Right cardiac atrium (tissue), 5 donors: ENCODE data around the gene CUL4A. TPM values are rescaled to one million over a fixed set of nuclear protein-coding genes. Genes with fewer than 3 reads are reported as not detected.

Experiments used
- ATAC-seq, 2 donors: fragments of 200-7000 bp; cut with Tn5 transposase; one replicate each; pipeline versions ENCODE4 v1.8.0 to v1.9.1; 2020; ENCODE audit warnings: moderate library complexity in 2 of 2, mild to moderate bottlenecking in 1 of 2
- DNase-seq, 3 donors: peaks; one replicate each; pipeline ENCODE4 v3.0.0-alpha.2; 2020
- H3K27ac ChIP-seq: one replicate; pipeline ENCODE4 v1.5.1; 2013; ENCODE audit warnings: mild to moderate bottlenecking, low read length, control low read depth, moderate library complexity
- H3K27me3 ChIP-seq: one replicate; pipeline ENCODE4 v1.6.1; 2013; ENCODE audit not compliant: control insufficient read depth, insufficient read depth
- H3K4me1 ChIP-seq: one replicate; pipeline ENCODE4 v1.6.1; 2013; ENCODE audit warnings: low read length; ENCODE audit not compliant: control insufficient read depth, insufficient read depth
- H3K4me3 ChIP-seq: one replicate; pipeline ENCODE4 v1.5.1; 2013; ENCODE audit warnings: low read length, control low read depth
- H3K9me3 ChIP-seq: one replicate; pipeline ENCODE4 v1.6.1; 2013; ENCODE audit warnings: low read length; ENCODE audit not compliant: control insufficient read depth
- WGBS: extraction: QIAGEN DNeasy Blood & Tissue Kit; methylation state at CpG from one replicate; pipeline ENCODE4 v1.1.7; 2013; 5-methylcytosine and 5-hydroxymethylcytosine counted together
- intact Hi-C, 4 donors: fragments of 100-400 bp; cut with DNase I; formaldehyde crosslinking; loops; one replicate each; pipeline versions ENCODE4 v1.11.0 to v1.14.0; 2022 to 2023
- polyA plus RNA-seq: library from polyadenylated mRNA; stranded (reverse); fragments of 200-250 nt; gene quantifications from one replicate; pipeline ENCODE4 v1.2.3, GENCODE V29; 2013
- total RNA-seq, 4 donors: library from RNA; stranded (reverse); fragmentation: NEBNext Ultra II Directional; extraction: Animal tissue kit (Norgen Biotek cat#: 25700); gene quantifications; one replicate each; pipeline ENCODE4 v1.2.1, GENCODE V29; 2021
- donor health status: healthy with polysubstance abuse.
- donor health status: DM: no; HTN: yes; CAD: no.
- donor health status: DM: no; HTN: no; CAD: no.
- donor health status: DM: no; HTN: yes; CAD: no; lungs with severe emphysema.
- donor health status: DM: yes; HTN: yes; CAD: no.

CUL4A gene
- total and polyA plus RNA-seq, 5 donors: 53.1 to 113 (median 97.8) TPM

DNA sequence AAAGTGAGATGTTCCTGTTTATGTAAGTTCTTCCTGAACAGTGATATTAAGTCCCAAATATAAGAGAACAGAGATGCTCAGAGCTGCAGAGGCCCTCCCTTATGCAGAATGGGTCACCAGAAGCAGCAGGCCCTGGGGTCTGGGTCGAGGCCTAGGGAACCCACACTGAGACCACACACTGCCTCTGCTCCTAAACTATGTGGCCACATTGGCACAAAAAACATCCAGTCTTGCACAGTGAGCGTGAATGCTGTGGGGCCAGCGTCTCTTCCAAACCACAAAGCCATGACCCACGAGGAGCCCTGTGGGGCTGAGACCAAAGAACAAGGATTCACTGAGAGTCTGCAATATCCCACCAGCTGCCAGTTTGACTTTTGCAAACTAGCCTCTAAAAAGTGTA is 27.4 kb upstream of the CUL4A start:
- H3K4me1 ChIP-seq: peaks cover 7% of the 10 kb centered on the region
- no peak overlapping the region for H3K27ac ChIP-seq
- no peak overlapping the region for H3K4me3 ChIP-seq
- DNase-seq (no peak), ATAC-seq (no peak)
- intact Hi-C loops: no loop called here
- H3K9me3 ChIP-seq: no peaks in the 10 kb centered on the region
- 88% methylated on average over 4 of the region's 4 CpGs for WGBS
- H3K27me3 ChIP-seq: no peaks in the 10 kb centered on the region

DNA sequence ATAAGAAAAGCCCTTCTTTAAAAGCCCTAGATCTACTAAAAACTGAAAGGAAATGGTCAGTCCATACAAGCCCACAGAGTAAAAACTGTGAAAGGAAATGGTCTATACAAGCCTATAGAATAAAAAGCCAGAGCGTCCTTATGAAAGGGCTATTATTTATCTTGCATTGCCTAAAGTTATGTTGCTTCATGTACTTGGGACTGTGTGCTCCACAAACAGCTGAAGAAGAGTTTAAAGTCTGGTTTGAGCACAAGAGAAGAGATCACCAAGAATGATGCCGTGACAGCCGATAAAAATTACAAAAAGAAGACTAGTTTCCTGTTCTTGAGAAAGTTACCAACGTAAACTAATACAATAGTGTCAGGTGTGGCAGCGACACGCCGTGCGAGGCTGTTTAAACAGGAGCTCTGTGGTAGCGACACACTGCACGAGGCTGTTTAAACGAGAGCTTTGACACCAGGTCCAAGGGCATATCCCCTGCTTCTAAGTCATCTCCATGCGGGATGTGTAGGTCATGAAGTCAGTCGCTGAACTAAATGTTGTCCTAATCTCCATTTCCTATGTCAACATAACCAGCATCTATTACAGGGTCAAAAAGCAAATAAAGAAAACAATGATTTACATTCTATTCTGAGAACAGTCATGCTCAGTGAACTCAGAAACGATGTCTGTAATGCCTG is 25.8 kb upstream of the CUL4A start:
- 91% methylated on average over 14 of the region's 14 CpGs for WGBS
- H3K4me1 ChIP-seq: peaks cover 7% of the 10 kb centered on the region
- intact Hi-C loops: no loop called here
- no peaks in the 10 kb centered on the region for H3K27me3 ChIP-seq
- ATAC-seq (no peak), DNase-seq (no peak)
- no peak overlapping the region for H3K4me3 ChIP-seq
- H3K27ac ChIP-seq: no peak overlapping the region
- H3K9me3 ChIP-seq: no peaks in the 10 kb centered on the region

- 89% methylated on average over 22 of the region's 22 CpGs for WGBS
- Histone ChIP-seq H3K27ac (no peak overlapping the region), H3K9me3 (no peaks in the 10 kb centered on the region), H3K4me3 (no peak overlapping the region), H3K27me3 (no peaks in the 10 kb centered on the region), H3K4me1 (peaks cover 2% of the 10 kb centered on the region)
- DNase-seq (peak in 2 of 3 donors; percentile 40 to 52), ATAC-seq (no peak)
- intact Hi-C loops: no loop called here
Measured at GRCh38 chr13:113184568-113185440, 24.6 kb upstream of the CUL4A start.

DNA sequence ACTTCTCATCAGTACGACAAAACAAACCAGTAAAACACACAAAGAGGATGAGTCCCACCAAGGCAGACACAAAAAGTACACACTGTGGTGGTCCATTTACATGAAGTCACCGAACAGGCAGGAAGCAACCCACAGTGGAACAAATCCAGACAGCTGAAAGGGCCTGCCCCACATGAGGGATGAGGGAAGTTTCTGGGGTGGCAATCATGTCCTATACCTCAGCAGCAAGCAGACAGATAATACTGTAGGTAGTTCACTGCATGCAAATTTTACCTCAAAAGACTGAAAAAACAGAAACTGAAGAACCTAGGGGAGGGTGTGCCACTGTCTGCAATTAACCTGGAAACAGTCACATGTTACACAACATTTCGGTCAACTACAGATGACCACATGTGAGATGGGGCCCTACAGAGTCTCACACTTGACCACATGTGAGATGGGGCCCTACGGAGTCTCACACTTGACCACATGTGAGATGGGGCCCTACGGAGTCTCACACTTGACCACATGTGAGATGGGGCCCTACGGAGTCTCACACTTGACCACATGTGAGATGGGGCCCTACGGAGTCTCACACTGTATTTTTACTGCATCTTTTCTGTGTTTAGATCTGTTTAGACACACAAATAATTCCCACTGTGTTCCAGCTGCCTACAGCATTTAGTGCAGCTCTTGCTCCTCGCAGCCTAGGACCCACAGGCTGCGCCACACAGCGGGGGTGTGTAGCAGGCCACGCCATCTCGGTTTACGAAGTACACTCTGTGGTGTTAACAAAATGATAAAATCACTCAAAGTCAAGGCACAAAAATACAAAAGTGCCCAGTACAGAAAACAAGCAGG is 23.1 kb upstream of the CUL4A start:
- Histone ChIP-seq H3K4me1 (no peaks in the 10 kb centered on the region), H3K4me3 (no peak overlapping the region), H3K27ac (peak overlapping the region; percentile 20), H3K27me3 (no peaks in the 10 kb centered on the region), H3K9me3 (no peaks in the 10 kb centered on the region)
- intact Hi-C loops: no loop called here
- 82% methylated on average over 13 of the region's 13 CpGs for WGBS
- ATAC-seq (no peak), DNase-seq (no peak)

GRCh38 chr13:113187263-113187669 is 22.1 kb upstream of the CUL4A start:
- Histone ChIP-seq H3K4me3 (no peak overlapping the region), H3K4me1 (no peaks in the 10 kb centered on the region), H3K9me3 (no peaks in the 10 kb centered on the region), H3K27ac (peak overlapping the region; percentile 76), H3K27me3 (no peaks in the 10 kb centered on the region)
- 45% methylated on average over 9 of the region's 9 CpGs for WGBS
- DNase-seq (peak; percentile 87 to 93 (median 92)), ATAC-seq (peak; percentile 94 to 98)
- intact Hi-C loops: no loop called here

DNA sequence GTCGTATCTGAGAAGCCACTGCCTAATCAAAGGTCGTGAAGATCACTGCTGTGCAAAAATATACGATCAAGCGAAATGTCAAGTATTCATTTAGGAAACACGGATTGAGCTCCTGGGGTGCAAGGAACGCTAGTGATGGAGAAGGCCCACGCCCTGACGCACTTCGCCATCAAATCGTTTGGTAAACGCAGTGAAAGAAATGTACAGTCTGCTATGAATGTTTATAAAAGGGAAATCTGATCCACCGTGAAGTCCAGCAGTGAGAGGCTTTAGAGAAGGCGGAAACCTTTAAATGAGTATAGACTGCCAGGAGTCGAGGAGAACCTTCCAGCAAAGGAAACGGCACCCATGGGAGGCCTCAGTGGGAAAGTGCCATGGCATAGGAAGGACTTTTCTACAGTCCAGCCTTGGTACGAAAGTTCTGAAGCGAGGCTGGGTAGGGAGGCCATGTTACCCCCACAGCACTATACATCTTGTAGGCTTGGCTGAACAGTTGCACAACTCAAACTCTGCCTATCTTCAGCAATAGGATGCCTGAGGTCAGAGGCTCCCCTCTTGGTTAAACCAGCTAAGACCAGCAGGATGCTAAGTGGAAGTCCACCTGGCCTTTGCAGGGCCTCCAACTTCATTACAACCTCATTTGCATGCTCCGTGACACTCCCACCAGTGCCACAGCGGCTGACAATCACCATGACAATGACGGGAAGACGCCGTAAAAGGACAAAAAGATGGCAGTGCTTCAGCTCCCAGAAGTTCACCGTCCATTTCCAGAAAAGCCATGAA is 21.3 kb upstream of the CUL4A start:
- ATAC-seq: no peak
- H3K27me3 ChIP-seq: no peaks in the 10 kb centered on the region
- no peak overlapping the region for H3K4me3 ChIP-seq
- DNase-seq: no peak
- H3K4me1 ChIP-seq: no peaks in the 10 kb centered on the region
- WGBS: 95% methylated on average over 23 of the region's 23 CpGs
- peak overlapping the region; percentile 34 for H3K27ac ChIP-seq
- intact Hi-C loops: no loop called here
- H3K9me3 ChIP-seq: no peaks in the 10 kb centered on the region

- Histone ChIP-seq H3K4me3 (no peak overlapping the region), H3K27me3 (no peaks in the 10 kb centered on the region), H3K4me1 (no peaks in the 10 kb centered on the region), H3K9me3 (no peaks in the 10 kb centered on the region), H3K27ac (no peak overlapping the region)
- DNase-seq: no peak
- intact Hi-C loops: no loop called here
- 76% methylated on average over 4 of the region's 4 CpGs for WGBS
- no peak for ATAC-seq
Measured at GRCh38 chr13:113190181-113190580, 19.2 kb upstream of the CUL4A start.

GRCh38 chr13:113192279-113192678 is 17.1 kb upstream of the CUL4A start:
- Histone ChIP-seq H3K4me3 (no peak overlapping the region), H3K9me3 (no peaks in the 10 kb centered on the region), H3K27ac (no peak overlapping the region), H3K4me1 (no peaks in the 10 kb centered on the region), H3K27me3 (no peaks in the 10 kb centered on the region)
- no peak for DNase-seq
- 77% methylated on average over 4 of the region's 4 CpGs for WGBS
- no peak for ATAC-seq
- intact Hi-C loops: no loop called here

DNA sequence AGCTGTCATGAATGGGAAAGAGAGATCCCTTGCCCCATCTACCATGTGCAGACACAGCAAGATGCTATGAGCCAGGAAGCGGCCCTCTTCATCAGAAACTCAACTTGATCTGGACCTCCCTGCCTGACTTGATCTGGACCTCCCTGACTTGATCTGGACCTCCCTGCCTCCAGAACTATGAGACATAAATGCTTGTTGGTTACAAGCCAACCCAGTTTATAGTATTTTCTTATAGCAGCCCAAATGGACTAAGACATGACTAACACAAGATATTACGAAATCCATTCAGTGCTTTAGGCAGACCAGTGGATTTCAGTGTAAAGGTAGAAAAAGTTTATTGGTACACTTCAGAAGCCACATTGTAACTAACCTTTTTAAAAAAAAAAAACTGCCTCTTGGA is 16.5 kb upstream of the CUL4A start:
- DNase-seq: no peak
- intact Hi-C loops: no loop called here
- no peaks in the 10 kb centered on the region for H3K4me1 ChIP-seq
- H3K27me3 ChIP-seq: no peaks in the 10 kb centered on the region
- 98% methylated on average over 2 of the region's 2 CpGs for WGBS
- no peaks in the 10 kb centered on the region for H3K9me3 ChIP-seq
- no peak overlapping the region for H3K4me3 ChIP-seq
- H3K27ac ChIP-seq: no peak overlapping the region
- ATAC-seq: no peak

DNA sequence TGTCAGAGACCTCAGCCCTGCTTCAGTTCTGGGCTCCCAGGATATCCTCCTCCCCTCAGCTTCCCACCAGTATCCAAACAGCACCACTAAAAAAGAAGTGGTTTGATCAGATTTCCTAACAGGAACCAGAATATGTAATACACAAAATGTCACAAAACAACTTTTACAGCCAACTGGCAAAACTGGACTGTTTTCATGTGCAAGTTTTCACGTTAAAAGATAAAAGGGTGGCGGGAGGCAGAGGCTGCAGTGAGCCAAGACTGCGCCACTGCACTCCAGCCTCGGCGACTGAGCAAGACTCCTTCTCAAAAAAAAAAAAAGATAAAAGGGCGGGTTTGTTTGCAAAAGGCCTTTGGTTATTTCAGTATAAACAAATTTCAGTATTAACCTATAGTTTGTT is 14.1 kb upstream of the CUL4A start:
- ATAC-seq: no peak
- no peaks in the 10 kb centered on the region for H3K4me1 ChIP-seq
- no peaks in the 10 kb centered on the region for H3K27me3 ChIP-seq
- no peak overlapping the region for H3K27ac ChIP-seq
- H3K4me3 ChIP-seq: no peak overlapping the region
- 65% methylated on average over 6 of the region's 6 CpGs for WGBS
- H3K9me3 ChIP-seq: no peaks in the 10 kb centered on the region
- intact Hi-C loops: no loop called here
- no peak for DNase-seq
